ENCODE results near the gene CAND2. TPM values are rescaled to one million over a fixed set of nuclear protein-coding genes. Genes with fewer than 3 reads are reported as not detected.
"Not testable (repeated sequence)": the region's sequence is repeated elsewhere in the genome, so short reads cannot be mapped to it uniquely, and the experiment has no call there.

CAND2 gene
- total RNA-seq, 1 donor from 2014 or later: 2.6 TPM

- no peak for DNase-seq (ENCODE audit: extremely low read depth, low read depth, low spot score)
Observed at GRCh38 chr3:12828751-12829150, 32.3 kb downstream of the CAND2 start.

GRCh38 chr3:12829404-12829803 is 32.9 kb downstream of the CAND2 start:
- no peak for DNase-seq (ENCODE audit: extremely low read depth, low read depth, low spot score)

- no peak for DNase-seq (ENCODE audit: extremely low read depth, low read depth, low spot score)
Observed at GRCh38 chr3:12829886-12830784, 33.7 kb downstream of the CAND2 start.

GRCh38 chr3:12830785-12831156 is 34.3 kb downstream of the CAND2 start:
- DNase-seq (ENCODE audit: extremely low read depth, low read depth, low spot score): no peak

GRCh38 chr3:12831301-12831866 is 34.9 kb downstream of the CAND2 start:
- DNase-seq (ENCODE audit: extremely low read depth, low read depth, low spot score): no peak

GRCh38 chr3:12832350-12833221 is 36.1 kb downstream of the CAND2 start:
- DNase-seq (ENCODE audit: extremely low read depth, low read depth, low spot score): no peak

- no peak for DNase-seq (ENCODE audit: extremely low read depth, low read depth, low spot score)
Observed at GRCh38 chr3:12833222-12834161, 37.0 kb downstream of the CAND2 start.

GRCh38 chr3:12835052-12835665 is 38.7 kb downstream of the CAND2 start:
- no peak for DNase-seq (ENCODE audit: extremely low read depth, low read depth, low spot score)

GRCh38 chr3:12837295-12837986 is 41.0 kb downstream of the CAND2 start:
- DNase-seq (ENCODE audit: extremely low read depth, low read depth, low spot score): no peak

- DNase-seq (ENCODE audit: extremely low read depth, low read depth, low spot score): no peak
Observed at GRCh38 chr3:12838179-12838965, 41.9 kb downstream of the CAND2 start.

- DNase-seq (ENCODE audit: extremely low read depth, low read depth, low spot score): no peak
Observed at GRCh38 chr3:12839156-12839946, 42.9 kb downstream of the CAND2 start.

- DNase-seq (ENCODE audit: extremely low read depth, low read depth, low spot score): not testable (repeated sequence)
Observed at GRCh38 chr3:12840148-12840547, 43.7 kb downstream of the CAND2 start.

- no peak for DNase-seq (ENCODE audit: extremely low read depth, low read depth, low spot score)
Observed at GRCh38 chr3:12840591-12841148, 44.2 kb downstream of the CAND2 start.

- DNase-seq (ENCODE audit: extremely low read depth, low read depth, low spot score): peak; percentile 96
Observed at GRCh38 chr3:12841149-12841969, 44.9 kb downstream of the CAND2 start, which contains the start of gene RPL32. Gene RPL32 (minus strand): TSS chr3:12841565. CDS start chr3:12840237, 1,328 bp downstream.

- no peak for DNase-seq (ENCODE audit: extremely low read depth, low read depth, low spot score)
Observed at GRCh38 chr3:12841970-12842328, 45.5 kb downstream of the CAND2 start.

- no peak for DNase-seq (ENCODE audit: extremely low read depth, low read depth, low spot score)
Observed at GRCh38 chr3:12842469-12842868, 46.0 kb downstream of the CAND2 start.

Data from glomerular endothelial cell (primary cell).